Stimulated activated CD4-positive, alpha-beta T cell treated with anti-CD3 and anti-CD28 coated beads, Interleukin-15, amount 100 ng/mL, for 24 hours (primary cell): ENCODE measurements around the gene ZDHHC22.

Experiments
- DNase-seq: peaks from one replicate; pipeline ENCODE4 v3.0.0-alpha.2; 2020

ZDHHC22 gene

DNA sequence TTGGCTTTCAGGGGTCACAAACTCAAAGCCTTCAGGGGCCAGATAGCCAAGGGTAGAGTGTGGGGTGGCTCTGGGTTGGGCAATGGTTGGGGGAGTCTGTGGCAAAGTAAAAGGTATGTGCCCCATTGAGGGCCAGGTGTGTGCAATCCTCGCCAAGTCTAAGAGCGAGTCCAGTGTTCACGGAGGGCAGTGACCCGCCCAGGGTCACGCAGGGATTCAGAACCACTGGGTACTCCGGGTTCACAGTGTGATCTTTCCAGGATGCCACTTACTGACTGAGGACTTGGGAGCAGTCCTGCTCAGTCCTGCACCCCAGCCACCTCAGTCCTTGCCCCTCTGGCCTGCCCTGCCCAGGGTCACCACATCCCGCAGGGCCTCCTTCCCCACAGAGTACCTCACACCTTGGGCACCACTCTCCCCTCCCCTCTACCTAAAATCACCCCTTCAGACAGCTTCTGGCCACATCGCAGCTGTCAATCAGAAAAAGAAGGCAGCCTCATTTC, 15.7 kb downstream of the ZDHHC22 start:
- DNase-seq = no peak

DNA sequence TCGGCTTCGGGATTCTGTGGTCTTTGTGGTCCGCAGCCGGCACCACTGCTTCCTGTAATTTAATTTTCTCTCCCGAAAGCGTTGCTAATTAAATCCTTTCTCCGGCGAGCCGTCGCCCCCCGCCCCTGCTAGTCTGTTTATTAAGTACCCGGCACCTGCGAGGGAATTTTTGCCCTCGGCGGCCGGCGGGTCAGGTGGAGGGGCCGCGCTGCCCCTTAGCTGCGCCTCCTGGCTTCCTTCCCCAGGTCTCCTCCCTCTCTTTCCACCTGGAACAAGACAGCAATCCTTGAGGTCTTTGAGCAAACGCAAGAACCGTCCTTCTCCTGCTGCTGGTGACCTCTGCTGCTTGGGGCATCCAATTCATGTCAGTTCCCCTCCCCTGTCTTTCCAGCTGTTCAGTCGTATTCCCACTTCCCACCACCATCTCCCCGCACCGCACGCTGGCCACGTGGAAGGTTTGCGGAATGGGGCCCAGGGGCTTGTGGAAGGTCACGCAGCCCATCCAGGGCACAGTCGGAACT, 16.2 kb downstream of the ZDHHC22 start:
- DNase-seq = no peak

- peak; percentile 66 for DNase-seq
Measured at GRCh38 chr14:77124345-77125280, 17.0 kb downstream of the ZDHHC22 start.

- DNase-seq = no peak
Measured at GRCh38 chr14:77123381-77124325, 17.9 kb downstream of the ZDHHC22 start.

GRCh38 chr14:77122526-77123125, 19.0 kb downstream of the ZDHHC22 start:
- no peak for DNase-seq

DNA sequence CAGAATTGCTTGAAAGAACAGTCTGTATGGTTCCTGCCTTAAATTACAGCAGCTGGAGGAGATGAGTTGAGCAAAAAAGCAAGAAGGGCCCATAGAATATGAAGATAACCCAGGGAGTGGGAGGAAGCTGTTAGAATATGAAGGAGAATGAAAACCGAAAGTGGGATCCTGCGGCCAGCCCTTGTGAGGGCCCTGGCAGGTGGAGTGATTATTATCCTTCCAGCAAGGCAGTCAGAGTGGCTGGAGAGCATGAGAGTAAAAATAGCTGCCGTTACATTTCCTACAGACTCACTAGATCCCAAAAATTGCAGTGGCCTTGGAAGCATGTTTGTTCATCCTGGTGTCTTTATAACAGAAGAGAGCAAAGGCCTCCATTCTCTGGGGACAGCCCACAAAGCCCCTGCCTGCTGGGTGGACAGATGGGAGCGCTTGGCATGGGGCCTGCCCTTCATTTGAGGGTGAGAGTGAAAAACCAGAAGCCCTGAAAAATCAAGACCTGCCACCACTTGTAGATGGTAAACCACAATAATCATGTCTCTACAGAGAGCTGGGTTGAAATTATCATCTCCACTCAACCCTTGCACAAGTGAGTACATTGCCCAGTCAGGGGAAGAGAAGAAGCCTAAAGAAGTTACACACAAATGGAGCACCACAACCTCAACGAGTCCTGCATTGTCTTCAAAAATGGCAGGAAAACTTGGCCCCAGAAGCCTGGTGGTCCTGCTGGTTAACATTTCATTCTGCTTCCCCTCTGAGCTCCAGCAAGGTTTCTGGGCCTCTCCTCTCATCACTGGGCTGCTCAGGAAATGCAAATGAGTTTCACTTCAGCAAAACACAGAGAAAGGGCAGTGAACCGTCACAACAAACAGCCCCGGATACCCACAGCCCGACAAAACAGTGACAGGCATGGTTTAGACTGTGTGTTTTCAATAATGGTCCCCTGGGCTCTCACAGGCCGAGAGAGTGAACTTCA, 20.5 kb downstream of the ZDHHC22 start:
- DNase-seq = peak; percentile 16

GRCh38 chr14:77119851-77120250, 21.7 kb downstream of the ZDHHC22 start:
- no peak for DNase-seq

DNA sequence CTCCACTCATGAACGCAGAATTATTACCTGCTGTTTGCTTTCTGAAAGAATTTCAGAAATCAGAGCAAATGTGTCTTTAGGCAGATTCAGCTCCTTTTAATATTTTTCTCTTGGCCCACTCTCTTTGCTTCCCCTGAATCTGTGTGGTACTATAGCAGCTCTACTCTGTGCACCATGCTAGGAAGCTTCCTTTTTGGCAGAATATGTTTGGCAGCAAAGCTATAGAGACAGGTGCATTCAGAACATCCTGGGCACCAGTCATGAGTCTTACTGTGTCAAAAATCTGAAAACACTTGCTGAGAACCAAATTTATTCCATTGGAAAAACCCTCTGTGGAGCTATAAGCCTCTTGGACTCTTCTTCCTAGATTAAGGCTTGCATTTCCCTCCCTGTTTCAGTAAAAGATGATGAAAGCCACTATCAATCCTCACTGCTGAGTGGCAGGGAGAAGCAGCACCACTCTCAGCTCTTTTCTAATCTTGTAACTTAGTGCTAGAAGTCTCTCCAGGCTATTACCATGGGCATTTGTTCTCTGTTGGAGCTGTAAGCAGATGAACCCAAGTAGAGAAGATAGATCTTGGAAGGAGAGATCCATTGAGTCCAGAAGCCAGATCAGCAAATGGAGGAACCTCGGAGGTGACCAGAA, 25.3 kb downstream of the ZDHHC22 start:
- no peak for DNase-seq

GRCh38 chr14:77114609-77115008, 27.0 kb downstream of the ZDHHC22 start:
- DNase-seq = no peak

- no peak for DNase-seq
Measured at GRCh38 chr14:77113644-77114043, 27.9 kb downstream of the ZDHHC22 start.

DNA sequence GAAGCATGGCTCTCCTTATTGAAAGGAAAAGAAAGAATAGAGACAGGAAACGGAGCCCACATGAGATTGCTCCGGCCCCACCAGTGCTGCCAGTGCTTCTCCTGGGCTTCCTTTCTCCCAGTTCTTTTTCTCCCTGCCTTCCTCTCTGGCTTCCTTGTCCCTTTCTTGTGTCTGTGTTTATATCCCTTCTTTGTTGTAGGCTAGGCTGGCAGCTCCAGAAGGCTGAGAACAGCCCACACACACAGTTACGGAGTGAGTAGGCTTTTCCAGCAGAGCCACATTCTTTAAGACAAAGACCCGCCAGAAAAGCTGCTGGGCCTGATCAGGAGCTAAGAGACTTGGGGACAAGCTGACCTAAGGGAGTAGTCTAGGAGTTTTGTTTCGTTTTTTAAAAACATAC, 30.6 kb downstream of the ZDHHC22 start:
- no peak for DNase-seq

- no peak for DNase-seq
Measured at GRCh38 chr14:77110286-77110685, 31.3 kb downstream of the ZDHHC22 start.

- DNase-seq = no peak
Measured at GRCh38 chr14:77109656-77110055, 31.9 kb downstream of the ZDHHC22 start.

DNA sequence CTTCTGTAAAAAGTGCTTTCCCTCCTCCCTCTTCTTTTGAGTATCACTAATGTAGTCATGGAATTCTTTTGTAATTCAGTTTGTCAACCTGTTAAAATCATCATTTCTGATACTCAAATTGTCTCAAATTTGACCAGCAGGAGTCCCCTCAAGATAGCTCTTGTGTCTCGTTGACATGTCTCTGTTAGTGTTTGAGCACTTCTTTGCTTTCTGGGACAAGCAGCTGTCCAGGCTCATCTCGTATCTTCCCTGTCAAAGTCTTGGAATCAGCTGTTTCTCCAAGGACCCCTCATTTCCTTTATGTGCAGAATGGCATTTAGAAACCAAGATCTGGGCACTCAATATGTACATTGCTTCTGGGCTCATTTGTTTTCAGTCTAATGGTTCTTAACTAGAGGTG, 32.8 kb downstream of the ZDHHC22 start:
- no peak for DNase-seq

GRCh38 chr14:77107228-77107627, 34.4 kb downstream of the ZDHHC22 start:
- DNase-seq = no peak

GRCh38 chr14:77106666-77107065, 34.9 kb downstream of the ZDHHC22 start:
- DNase-seq = no peak

DNA sequence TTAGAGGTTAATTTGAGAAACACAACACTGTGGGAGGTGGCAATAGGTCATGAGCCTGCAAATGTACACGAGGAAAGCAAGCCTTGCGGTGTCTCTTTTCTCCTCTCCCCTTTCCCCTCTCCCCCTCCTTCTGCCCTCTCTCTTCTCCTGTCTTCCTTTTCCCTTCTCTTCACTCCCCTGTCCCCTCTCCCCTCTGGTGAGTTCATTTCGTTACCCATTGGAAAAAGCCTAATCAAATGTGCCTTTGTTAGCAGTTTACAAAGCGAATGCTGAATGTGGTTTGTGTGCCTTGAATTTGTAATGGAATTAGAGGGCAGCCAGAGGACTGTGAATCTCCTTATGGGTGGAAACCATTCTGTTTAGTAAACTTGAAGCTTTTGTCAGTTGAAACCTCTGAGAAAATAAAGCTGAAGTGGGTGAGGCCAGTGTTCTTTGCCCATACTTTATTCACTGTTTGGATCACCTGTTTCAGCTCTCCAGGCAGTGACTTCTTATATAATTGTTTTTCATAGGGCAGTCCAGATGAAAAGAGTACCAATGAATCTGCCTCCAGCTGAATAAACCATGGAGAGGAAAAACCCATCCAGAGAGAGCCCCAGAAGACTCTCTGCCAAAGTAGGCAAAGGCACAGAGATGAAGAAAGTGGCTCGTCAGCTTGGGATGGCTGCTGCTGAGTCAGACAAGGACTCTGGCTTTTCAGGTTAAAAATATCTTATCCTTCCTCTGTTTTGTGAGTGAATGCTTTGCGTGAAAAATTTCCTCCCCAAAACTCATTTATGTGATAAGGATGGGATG, 36.2 kb downstream of the ZDHHC22 start:
- no peak for DNase-seq

- no peak for DNase-seq
Measured at GRCh38 chr14:77104393-77104792, 37.2 kb downstream of the ZDHHC22 start.

DNA sequence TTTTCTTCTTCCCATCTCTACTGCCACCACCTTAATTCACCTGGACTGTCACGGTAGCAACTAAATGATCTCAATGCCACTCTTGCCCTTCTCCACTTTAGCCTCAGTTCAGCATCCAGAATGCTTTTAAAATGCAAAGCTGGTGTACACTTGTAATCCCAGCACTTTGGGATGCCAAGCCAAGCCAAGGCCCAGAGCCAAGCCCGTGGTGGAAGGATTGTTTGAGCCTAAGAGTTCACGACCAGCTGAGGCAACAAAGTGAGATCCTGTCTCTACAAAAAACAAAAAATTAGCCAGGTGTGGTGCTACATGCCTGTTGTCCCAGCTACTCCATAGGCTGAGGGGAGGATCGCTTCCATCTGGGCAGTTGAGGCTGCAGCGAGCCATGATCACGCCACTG, 37.6 kb downstream of the ZDHHC22 start:
- no peak for DNase-seq

GRCh38 chr14:77103475-77103874, 38.1 kb downstream of the ZDHHC22 start:
- DNase-seq = no peak
